GM21515 (cell line): Measurements from ENCODE around the gene SFXN3.

Experiments used
- ATAC-seq: cut with Tn5 transposase; IDR thresholded peaks from one replicate; pipeline ENCODE4 v1.9.1; 2021; ENCODE audit not compliant: unreplicated experiment

The SFXN3 gene

GRCh38 chr10:101054876-101055275 lies 23.8 kb downstream of the SFXN3 start:
- ATAC-seq, result no peak

- ATAC-seq, result no peak
These were observed 24.4 kb downstream of the SFXN3 start for GRCh38 chr10:101055411-101055810.

GRCh38 chr10:101056365-101057151 lies 25.5 kb downstream of the SFXN3 start:
- no peak for ATAC-seq

- ATAC-seq, result peak; percentile 46
These were observed 29.3 kb downstream of the SFXN3 start for GRCh38 chr10:101060036-101060950.

- ATAC-seq, result peak; percentile 53
These were observed 30.1 kb downstream of the SFXN3 start for GRCh38 chr10:101060951-101061623.

GRCh38 chr10:101061624-101062231 lies 30.7 kb downstream of the SFXN3 start, which contains the start of gene KAZALD1:
Gene KAZALD1, plus strand, starts transcription at chr10:101061989. Its CDS starts 604 bp downstream, at chr10:101062593.
- no peak for ATAC-seq

- ATAC-seq, result no peak
These were observed 31.4 kb downstream of the SFXN3 start for GRCh38 chr10:101062232-101063049.

GRCh38 chr10:101063050-101063525 lies 32.1 kb downstream of the SFXN3 start:
- no peak for ATAC-seq

- ATAC-seq, result no peak
These were observed 32.7 kb downstream of the SFXN3 start for GRCh38 chr10:101063548-101064414.

- no peak for ATAC-seq
These were observed 33.5 kb downstream of the SFXN3 start for GRCh38 chr10:101064415-101065030.

- ATAC-seq, result no peak
These were observed 34.6 kb downstream of the SFXN3 start for GRCh38 chr10:101065481-101066145.

GRCh38 chr10:101066146-101066895 lies 35.3 kb downstream of the SFXN3 start:
- no peak for ATAC-seq

GRCh38 chr10:101066896-101067355 lies 35.9 kb downstream of the SFXN3 start:
- ATAC-seq, result no peak

GRCh38 chr10:101067356-101068083 lies 36.5 kb downstream of the SFXN3 start:
- ATAC-seq, result peak; percentile 47

- ATAC-seq, result no peak
These were observed 38.4 kb downstream of the SFXN3 start for GRCh38 chr10:101069441-101069840.

GRCh38 chr10:101070098-101070497 lies 39.1 kb downstream of the SFXN3 start:
- no peak for ATAC-seq
